Subcutaneous adipose tissue (tissue), 4 donors: ENCODE data around the gene VGLL4. TPM values are rescaled to one million over a fixed set of nuclear protein-coding genes. Genes with fewer than 3 reads are reported as not detected.

ENCODE experiments used
- total RNA-seq, 4 donors: library from RNA; depleted of rRNA; stranded (reverse); fragments of >200 nt; gene quantifications; one replicate each; pipeline ENCODE4 v1.1.0, GENCODE V29; 2016
- TF ChIP-seq, protein P1 (sequence below): fragments of 450-650 bp; IDR thresholded peaks from one replicate; pipeline ENCODE4 v1.5.1; 2016; ENCODE audit warnings: low read depth, mild to moderate bottlenecking, control low read depth, antibody characterized with exemption, moderate library complexity

Gene VGLL4
- total RNA-seq, 4 donors from 2014 or later, result 37.6 to 47.8 (median 40.4) TPM

DNA sequence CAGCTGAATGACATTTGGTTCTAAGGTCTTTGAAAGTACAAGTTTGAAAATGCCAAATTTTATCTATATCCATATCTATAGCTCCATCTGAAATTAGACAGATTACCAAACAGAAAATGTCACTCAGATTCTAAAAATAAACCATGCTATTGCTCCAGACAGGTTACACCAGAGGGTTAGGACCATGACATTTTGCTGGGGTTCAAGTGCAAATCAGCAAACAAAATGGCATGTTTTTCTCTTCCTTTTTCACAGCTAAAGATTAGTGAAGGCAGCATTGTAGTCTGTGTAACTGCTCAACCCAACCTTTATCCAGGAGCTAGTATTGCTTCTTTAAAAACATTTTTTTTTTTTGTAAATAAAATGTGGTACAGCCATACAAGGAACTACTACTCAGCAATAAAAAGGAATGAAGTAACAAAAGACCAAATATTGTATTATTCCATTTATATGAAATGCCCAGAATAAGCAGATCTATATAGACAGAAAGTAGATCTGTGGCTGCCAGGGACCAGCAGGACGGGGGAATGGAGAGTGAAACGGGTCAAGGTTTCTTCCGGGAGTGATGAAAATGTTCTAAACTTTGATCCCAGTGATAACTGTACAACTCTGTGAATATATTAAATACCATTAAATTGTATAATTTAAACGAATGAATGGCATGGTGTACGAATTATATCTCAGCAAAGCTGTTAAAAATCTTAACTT, 18.2 kb downstream of the VGLL4 start:
- TF ChIP-seq, protein P1, sequence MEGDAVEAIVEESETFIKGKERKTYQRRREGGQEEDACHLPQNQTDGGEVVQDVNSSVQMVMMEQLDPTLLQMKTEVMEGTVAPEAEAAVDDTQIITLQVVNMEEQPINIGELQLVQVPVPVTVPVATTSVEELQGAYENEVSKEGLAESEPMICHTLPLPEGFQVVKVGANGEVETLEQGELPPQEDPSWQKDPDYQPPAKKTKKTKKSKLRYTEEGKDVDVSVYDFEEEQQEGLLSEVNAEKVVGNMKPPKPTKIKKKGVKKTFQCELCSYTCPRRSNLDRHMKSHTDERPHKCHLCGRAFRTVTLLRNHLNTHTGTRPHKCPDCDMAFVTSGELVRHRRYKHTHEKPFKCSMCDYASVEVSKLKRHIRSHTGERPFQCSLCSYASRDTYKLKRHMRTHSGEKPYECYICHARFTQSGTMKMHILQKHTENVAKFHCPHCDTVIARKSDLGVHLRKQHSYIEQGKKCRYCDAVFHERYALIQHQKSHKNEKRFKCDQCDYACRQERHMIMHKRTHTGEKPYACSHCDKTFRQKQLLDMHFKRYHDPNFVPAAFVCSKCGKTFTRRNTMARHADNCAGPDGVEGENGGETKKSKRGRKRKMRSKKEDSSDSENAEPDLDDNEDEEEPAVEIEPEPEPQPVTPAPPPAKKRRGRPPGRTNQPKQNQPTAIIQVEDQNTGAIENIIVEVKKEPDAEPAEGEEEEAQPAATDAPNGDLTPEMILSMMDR, result no peak

DNA sequence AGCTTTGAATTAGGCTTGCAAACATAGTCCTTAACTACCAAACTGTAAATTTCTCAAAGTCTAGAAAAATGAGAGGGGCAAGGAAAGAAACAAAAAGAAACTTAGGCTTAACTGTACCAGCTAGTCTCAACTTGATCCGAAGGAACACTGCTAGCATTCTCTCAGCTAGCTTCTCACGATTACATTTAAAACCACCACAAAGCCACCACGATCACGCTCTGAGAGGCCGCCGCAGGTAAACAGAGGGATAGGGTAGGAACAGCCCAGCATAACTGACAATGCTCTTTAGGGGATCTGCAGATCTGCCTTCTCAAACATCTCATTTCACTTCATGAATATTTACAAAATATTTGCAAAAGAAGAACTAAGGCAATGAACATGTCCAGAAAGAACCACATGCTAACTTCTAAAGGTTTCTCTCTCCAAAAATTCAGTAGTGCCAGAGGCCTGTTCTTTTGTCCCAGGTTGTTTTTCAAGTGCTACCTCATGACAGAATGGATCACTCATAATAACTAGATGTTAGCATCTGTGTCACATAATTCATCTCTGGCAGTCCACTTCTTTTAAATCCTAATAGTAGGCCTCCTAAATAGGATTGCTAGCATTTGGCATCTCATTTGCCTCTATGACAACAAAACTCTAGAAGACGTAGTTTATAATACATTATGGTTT, 18.9 kb downstream of the VGLL4 start:
- TF ChIP-seq, protein P1, result no peak

DNA sequence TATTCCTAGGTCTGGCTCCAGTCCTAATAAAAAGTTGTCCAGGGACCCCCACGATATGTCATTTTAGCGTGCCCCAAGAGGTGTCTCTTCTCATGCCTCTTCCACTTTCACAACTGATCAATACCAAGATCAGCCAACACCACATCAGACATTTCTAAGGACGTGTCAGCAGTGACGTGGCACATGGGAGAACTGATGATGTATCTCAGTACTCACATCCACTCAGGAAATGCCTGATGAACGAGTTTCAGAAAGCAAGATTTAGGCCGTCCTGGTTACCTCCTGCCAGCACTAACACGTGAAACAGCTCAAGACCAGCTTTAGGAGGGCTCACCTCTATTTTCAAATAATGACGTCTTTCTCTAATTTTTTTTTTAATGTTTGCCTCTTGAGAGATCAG, 19.6 kb downstream of the VGLL4 start:
- TF ChIP-seq, protein P1, result no peak

DNA sequence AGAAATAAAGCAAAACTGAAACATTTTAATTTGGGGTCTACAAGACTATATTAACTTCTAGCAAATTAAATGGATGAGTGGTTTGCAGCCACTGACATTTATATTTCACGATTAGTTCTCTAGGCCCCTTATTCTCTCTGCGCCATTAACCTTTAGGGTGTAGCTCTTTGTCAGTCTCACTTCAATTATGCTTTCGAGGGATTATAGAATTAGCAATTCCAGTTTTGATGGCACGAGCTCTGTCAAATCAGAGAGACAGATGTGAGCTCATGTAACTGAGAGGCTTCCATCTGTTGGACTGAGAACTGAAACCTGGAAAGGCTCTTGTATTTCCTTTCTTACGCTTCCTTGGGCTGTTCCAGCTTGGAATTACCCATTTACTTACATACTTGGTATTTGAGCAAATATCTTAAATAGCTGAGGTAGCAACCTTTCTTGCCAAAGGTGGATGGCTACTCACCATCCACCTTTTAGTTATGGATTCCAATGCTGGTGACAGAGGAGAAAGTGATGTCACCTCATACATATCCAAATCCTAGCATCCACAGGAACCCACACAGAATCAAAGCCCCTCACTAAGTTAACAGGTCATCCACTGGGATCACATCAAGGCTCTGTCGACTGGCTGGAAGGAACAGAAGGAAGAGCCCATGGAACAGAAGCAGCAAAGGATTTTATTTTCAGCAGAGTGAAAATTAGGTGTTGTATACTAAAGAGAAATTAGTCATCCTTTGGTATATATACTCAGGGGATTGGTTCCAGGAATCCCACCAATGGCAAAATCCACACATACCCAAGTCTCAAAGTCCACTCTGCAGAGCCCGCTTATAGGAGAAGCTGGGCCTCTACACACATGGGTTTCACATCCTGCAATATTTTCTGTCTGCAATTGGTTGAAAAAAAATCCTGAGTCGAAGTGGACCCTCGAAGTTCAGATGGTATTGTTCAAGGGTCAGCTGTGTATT, 20.8 kb downstream of the VGLL4 start:
- TF ChIP-seq, protein P1, result no peak

DNA sequence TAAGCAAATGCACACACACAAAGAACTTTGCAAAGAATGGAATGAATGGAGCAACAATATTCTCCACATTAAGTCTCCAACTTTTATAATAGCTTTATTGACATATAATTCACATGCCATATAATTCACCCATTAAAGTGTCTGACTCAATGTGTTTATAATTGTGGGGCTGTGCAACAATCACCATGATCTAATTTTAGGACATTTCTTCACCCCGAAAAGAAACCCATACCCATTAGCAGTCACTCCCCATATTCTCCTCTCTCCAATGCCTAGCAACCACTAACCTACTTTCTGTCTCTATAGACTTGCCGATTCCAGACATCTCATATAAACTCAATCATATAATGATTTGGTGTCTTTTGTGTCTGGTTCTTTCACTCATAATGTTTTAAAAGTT, 22.6 kb downstream of the VGLL4 start:
- TF ChIP-seq, protein P1, result no peak

DNA sequence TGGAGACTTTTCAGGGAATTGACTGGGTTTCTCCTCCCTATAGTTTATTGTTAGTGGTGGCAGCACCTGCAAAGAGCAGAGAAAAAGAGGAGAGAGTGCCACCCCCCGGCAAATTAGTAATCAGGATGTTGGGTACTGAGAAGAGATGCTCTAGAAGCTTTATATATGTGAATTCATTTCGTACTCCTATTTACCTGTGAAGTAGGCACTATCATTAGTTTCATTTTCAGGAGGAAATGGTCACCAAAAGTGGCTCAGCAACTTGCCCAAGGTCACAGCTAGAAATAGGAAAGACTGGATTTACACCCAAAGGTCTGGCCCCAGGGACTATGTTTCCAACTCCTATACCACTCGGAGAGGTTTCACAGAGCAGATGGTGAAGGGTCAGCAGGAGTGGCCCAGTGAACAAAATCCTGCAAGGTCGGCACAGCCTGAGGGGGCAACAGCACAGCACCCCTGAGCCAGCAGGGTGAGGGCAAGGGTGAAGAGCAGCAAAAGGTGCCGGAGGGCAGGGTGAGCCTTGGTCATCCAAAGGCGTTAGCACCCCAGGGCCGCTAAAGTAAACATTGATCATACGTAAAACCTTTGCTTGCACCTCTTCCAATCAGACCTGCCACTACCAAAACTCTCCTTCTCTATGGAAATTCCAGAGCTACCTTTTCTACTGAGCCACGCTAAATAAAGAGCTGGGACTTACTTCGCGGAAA, 23.6 kb downstream of the VGLL4 start:
- TF ChIP-seq, protein P1, result no peak
